Sigmoid colon (tissue), 7 donors: ENCODE data around the gene CAPN12. TPM values are rescaled to one million over a fixed set of nuclear protein-coding genes. Genes with fewer than 3 reads are reported as not detected.

Experiments
- DNase-seq: peaks from one replicate; pipeline ENCODE4 v3.0.0-alpha.2; 2019
- H3K27ac ChIP-seq, 4 donors: fragments of 200-600 bp; sonication (generic); one replicate each; pipeline ENCODE4 v1.5.1; 2016 to 2019; ENCODE audit warnings: mild to moderate bottlenecking in 1 of 4
- H3K27me3 ChIP-seq, 3 donors: fragments of 200-600 bp; sonication (generic); one replicate each; pipeline ENCODE4 v1.5.1; 2019; ENCODE audit warnings: mild to moderate bottlenecking in 1 of 3
- H3K36me3 ChIP-seq, 4 donors: fragments of 200-600 bp; sonication (generic); one replicate each; pipeline ENCODE4 v1.5.1; 2016 to 2019
- H3K4me1 ChIP-seq, 4 donors: fragments of 200-600 bp; sonication (generic); one replicate each; pipeline ENCODE4 v1.5.1; 2017 to 2019
- H3K4me3 ChIP-seq, 4 donors: fragments of 200-600 bp; sonication (generic); one replicate each; pipeline ENCODE4 v1.5.1; 2017 to 2019; ENCODE audit warnings: mild to moderate bottlenecking in 2 of 4, moderate library complexity in 1 of 4
- H3K9me3 ChIP-seq, 4 donors: fragments of 200-600 bp in 3 of 4; sonication (generic) in 3 of 4; one replicate each; pipeline versions ENCODE4 v1.5.1 to v1.6.1; 2013 to 2019
- EP300 ChIP-seq, 4 donors: sonication (generic); formaldehyde crosslinking; IDR thresholded peaks; one replicate each; pipeline ENCODE4 v1.6.1; 2017; ENCODE audit warnings: antibody characterized with exemption in 4 of 4
- POLR2A ChIP-seq, 2 donors: fragments of 450-650 bp; IDR thresholded peaks; one replicate each; pipeline ENCODE4 v1.6.1; 2016; ENCODE audit warnings: antibody characterized with exemption in 2 of 2, mild to moderate bottlenecking in 2 of 2, moderate library complexity in 2 of 2
- POLR2AphosphoS5 ChIP-seq, 4 donors: sonication (generic); formaldehyde crosslinking; IDR thresholded peaks; one replicate each; pipeline ENCODE4 v1.6.1; 2017; ENCODE audit warnings: antibody characterized with exemption in 4 of 4
- WGBS, 2 donors: extraction: QIAGEN DNeasy Blood & Tissue Kit; methylation state at CpG; one replicate each; pipeline ENCODE4 v1.1.7; 2013; 5-methylcytosine and 5-hydroxymethylcytosine counted together
- intact Hi-C: fragments of 100-400 bp; cut with DNase I; formaldehyde crosslinking; loops from one replicate; pipeline ENCODE4 v1.15.1; 2023
- polyA plus RNA-seq, 3 donors: library from polyadenylated mRNA; stranded (reverse); fragments of 200-250 nt; gene quantifications; one replicate each; pipeline ENCODE4 v1.2.3, GENCODE V29; 2013
- total RNA-seq, 4 donors: library from RNA; depleted of rRNA; stranded (reverse); fragments of >200 nt; gene quantifications; one replicate each; pipeline ENCODE4 v1.1.0, GENCODE V29; 2016
- TF ChIP-seq, protein P1 (sequence below), 4 experiments: fragments of 450-650 bp in 3 of 4; fragments of 200-600 bp in 1 of 4; IDR thresholded peaks; one replicate each; pipeline ENCODE4 v1.5.1; 2016 to 2019; ENCODE audit warnings: antibody characterized with exemption in 4 of 4, mild to moderate bottlenecking in 3 of 4, moderate library complexity in 2 of 4
- donor health status: healthy with polysubstance abuse.
- donor health status: Bipolar disorder and iron deficiency.
- donor health status: healthy.

The CAPN12 gene
- total and polyA plus RNA-seq, 7 donors = 0.33 to 14.3 (median 4.2) TPM; not detected in 1

DNA sequence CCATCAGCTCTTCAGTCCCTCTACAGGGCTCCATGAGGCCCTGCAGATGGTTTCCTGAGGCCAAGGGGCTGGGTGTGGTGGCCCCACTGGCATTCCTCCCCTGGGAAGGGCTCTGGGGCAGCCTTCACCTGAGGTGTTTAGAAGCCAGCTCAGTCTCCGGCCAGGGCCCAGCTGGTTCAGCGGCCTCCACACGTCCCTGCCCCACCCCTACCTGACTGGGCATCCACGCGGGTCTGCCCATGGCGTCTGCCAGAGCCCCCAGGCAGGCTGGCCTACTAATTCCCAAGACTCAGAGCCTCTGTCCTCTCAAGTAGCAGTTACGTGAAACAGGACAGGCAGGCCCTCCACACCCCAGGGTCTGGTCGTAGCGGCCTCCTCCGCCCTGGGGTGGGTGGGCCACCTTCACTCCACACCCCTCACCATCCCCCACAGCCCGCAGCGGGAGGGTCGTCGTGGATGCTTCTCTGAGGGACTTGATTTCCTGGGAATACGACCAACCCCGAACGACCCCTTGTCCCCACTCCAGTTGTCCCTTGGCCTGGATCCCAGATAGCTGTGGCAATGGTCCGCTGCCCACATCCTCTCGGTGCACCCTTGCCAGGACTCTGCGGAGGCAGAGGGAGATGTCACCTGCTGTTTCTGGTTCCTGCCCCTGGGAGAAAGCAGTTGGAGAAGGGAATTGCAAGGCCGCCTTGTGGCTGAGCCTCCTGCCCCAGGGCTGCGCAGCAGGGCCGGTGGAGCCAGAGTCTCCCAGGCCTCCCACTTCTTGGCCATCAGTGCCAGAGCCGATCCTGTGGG is 24.3 kb downstream of the CAPN12 start:
- no peak for DNase-seq
- intact Hi-C loops = loop anchor here (5.0 kb wide), 1 partner anchor 112 kb away; the partner anchor contains the start of gene ECH1
- peaks cover 0 to 49% (median 38%) of the 10 kb centered on the region in 4 donors for H3K4me1 ChIP-seq
- H3K36me3 ChIP-seq = peaks cover 56 to 97% (median 70%) of the 10 kb centered on the region in 4 donors
- peak overlapping the region; percentile 67 to 97 (median 76) for H3K27ac ChIP-seq
- no peaks in the 10 kb centered on the region for H3K9me3 ChIP-seq
- no peak for TF ChIP-seq EP300 (IDR thresholded peaks at IDR 0.05)
- TF ChIP-seq POLR2AphosphoS5 (IDR thresholded peaks at IDR 0.05) = no peak
- TF ChIP-seq, protein P1, sequence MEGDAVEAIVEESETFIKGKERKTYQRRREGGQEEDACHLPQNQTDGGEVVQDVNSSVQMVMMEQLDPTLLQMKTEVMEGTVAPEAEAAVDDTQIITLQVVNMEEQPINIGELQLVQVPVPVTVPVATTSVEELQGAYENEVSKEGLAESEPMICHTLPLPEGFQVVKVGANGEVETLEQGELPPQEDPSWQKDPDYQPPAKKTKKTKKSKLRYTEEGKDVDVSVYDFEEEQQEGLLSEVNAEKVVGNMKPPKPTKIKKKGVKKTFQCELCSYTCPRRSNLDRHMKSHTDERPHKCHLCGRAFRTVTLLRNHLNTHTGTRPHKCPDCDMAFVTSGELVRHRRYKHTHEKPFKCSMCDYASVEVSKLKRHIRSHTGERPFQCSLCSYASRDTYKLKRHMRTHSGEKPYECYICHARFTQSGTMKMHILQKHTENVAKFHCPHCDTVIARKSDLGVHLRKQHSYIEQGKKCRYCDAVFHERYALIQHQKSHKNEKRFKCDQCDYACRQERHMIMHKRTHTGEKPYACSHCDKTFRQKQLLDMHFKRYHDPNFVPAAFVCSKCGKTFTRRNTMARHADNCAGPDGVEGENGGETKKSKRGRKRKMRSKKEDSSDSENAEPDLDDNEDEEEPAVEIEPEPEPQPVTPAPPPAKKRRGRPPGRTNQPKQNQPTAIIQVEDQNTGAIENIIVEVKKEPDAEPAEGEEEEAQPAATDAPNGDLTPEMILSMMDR (IDR thresholded peaks at IDR 0.05) = no peak
- TF ChIP-seq POLR2A (IDR thresholded peaks at IDR 0.05) = no peak
- 82 to 85% methylated on average over 24 of the region's 24 CpGs for WGBS, 2 donors
- H3K4me3 ChIP-seq = no peak overlapping the region
- no peaks in the 10 kb centered on the region for H3K27me3 ChIP-seq

DNA sequence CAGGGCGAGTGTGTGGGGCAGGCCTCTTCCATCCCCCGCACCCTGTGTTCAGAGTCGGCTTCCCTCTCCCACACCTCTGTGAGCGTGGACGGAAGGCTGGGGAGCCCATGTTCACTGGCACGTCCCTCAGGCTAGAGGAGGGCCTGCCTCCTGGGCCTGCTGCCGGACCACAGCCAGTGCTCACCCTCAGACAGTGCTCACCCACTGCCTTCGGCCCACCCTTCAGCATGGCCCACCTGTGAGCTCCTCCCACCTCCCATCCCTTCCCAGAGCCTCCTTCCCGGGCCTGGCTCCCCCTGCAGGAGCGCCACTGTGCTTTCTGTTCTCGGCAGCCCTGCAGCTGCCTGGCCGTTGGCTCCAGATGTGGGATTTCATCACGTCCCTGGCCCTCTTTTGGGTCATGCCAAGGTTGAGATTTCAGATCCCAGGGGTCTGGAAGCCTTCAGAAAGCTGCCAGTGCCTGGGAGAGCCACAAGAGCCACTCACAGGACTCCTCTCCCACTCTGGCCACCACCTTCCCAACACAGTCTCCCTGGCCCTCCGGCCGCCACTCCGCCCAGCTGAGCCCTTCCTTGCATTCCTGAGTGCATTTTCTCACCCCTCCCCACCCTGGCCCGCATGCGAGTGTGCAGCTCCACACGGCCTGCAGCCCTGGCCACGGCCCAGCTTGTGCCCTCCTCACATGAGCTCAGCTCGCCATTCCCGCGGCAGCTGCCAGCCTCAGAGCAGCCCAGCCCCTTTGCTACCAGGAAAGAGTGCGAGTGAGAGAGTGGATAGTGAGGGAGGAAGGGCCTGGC is 25.3 kb downstream of the CAPN12 start:
- intact Hi-C loops = no loop called here
- 76 to 77% methylated on average over 24 of the region's 24 CpGs for WGBS, 2 donors
- Histone ChIP-seq H3K27me3 (no peaks in the 10 kb centered on the region), H3K4me1 (peaks cover 0 to 59% (median 47%) of the 10 kb centered on the region in 4 donors), H3K36me3 (peaks cover 46 to 97% (median 64%) of the 10 kb centered on the region in 4 donors), H3K9me3 (no peaks in the 10 kb centered on the region), H3K27ac (peak overlapping the region; percentile 67 to 97 (median 76)), H3K4me3 (no peak overlapping the region)
- TF ChIP-seq, protein P1 (IDR thresholded peaks at IDR 0.05) = peak in 3 of 4 experiments; percentile 4 to 41 (median 38)
- TF ChIP-seq POLR2AphosphoS5 (IDR thresholded peaks at IDR 0.05) = peak; percentile 4 to 54 (median 51)
- no peak for TF ChIP-seq POLR2A (IDR thresholded peaks at IDR 0.05)
- peak; percentile 85 for DNase-seq

DNA sequence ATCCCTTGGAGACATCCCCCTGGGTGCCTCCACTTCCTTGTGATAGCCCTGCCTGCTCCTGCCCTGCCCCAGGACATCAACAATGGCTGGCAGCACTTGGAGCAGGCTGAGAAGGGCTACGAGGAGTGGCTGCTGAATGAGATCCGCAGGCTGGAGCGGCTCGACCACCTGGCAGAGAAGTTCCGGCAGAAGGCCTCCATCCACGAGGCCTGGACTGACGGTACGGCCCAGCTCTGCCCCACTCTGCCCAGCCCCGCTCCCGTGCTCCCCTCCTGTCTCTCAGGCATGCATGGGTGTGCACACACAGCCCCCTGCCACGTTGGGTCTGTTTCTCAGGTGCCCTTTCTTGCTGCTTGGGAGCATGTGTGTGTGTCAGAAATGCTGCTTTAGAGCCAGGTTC is 26.4 kb downstream of the CAPN12 start:
- no peaks in the 10 kb centered on the region for H3K9me3 ChIP-seq
- intact Hi-C loops = no loop called here
- no peaks in the 10 kb centered on the region for H3K27me3 ChIP-seq
- peaks cover 0 to 70% (median 58%) of the 10 kb centered on the region in 4 donors for H3K4me1 ChIP-seq
- peaks cover 35 to 87% (median 53%) of the 10 kb centered on the region in 4 donors for H3K36me3 ChIP-seq
- 91 to 94% methylated on average over 11 of the region's 11 CpGs for WGBS, 2 donors
- H3K4me3 ChIP-seq = no peak overlapping the region
- H3K27ac ChIP-seq = peak overlapping the region in 3 of 4 donors; percentile 67 to 97 (median 77)
- no peak for DNase-seq
- TF ChIP-seq, protein P1 (IDR thresholded peaks at IDR 0.05) = no peak
- TF ChIP-seq POLR2A (IDR thresholded peaks at IDR 0.05) = no peak
- TF ChIP-seq EP300 (IDR thresholded peaks at IDR 0.05) = no peak
- no peak for TF ChIP-seq POLR2AphosphoS5 (IDR thresholded peaks at IDR 0.05)

DNA sequence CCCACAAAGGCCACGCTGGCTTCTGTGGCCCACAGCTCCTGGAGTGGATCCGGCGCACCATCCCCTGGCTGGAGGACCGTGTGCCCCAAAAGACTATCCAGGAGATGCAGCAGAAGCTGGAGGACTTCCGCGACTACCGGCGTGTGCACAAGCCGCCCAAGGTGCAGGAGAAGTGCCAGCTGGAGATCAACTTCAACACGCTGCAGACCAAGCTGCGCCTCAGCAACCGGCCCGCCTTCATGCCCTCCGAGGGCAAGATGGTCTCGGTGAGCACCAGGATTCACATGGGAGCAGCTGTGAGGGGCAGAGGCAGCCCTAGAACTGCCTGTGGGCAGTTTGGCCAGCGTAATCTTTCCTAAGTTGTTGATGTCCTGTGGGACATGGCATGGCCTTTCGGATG is 27.2 kb downstream of the CAPN12 start:
- DNase-seq = no peak
- intact Hi-C loops = no loop called here
- no peak overlapping the region for H3K4me3 ChIP-seq
- H3K9me3 ChIP-seq = no peaks in the 10 kb centered on the region
- peak overlapping the region in 1 of 4 donors; percentile 97 for H3K27ac ChIP-seq
- TF ChIP-seq POLR2AphosphoS5 (IDR thresholded peaks at IDR 0.05) (no peak), POLR2A (IDR thresholded peaks at IDR 0.05) (no peak), EP300 (IDR thresholded peaks at IDR 0.05) (no peak)
- TF ChIP-seq, protein P1 (IDR thresholded peaks at IDR 0.05) = no peak
- H3K4me1 ChIP-seq = peaks cover 0 to 78% (median 64%) of the 10 kb centered on the region in 4 donors
- H3K27me3 ChIP-seq = no peaks in the 10 kb centered on the region
- H3K36me3 ChIP-seq = peaks cover 27 to 79% (median 46%) of the 10 kb centered on the region in 4 donors
- WGBS, 2 donors = 96 to 97% methylated on average over 17 of the region's 17 CpGs
